NCI-H345 treated with DMSO at 0.1 percent for 48 hours (cell line): Measurements from ENCODE around the gene SP7.
A peak's percentile ranks its signal among the peaks of the same experiment; 100 is the strongest.
"Not testable (repeated sequence)": the region's sequence is repeated elsewhere in the genome, so short reads cannot be mapped to it uniquely, and the experiment has no call there.

ENCODE experiments used
- DNase-seq: peaks from one replicate; lab custom pipeline; 2025; ENCODE audit not compliant: unreplicated experiment; lab: John Stamatoyannopoulos, UW

The SP7 gene

GRCh38 chr12:53347905-53348304, 11.8 kb upstream of the SP7 start:
- DNase-seq = no peak

- no peak for DNase-seq
These were observed 10.3 kb upstream of the SP7 start for GRCh38 chr12:53346491-53346890.

GRCh38 chr12:53345486-53346188, 9.5 kb upstream of the SP7 start:
- DNase-seq = no peak

GRCh38 chr12:53344824-53345485, 8.8 kb upstream of the SP7 start:
- DNase-seq = no peak

GRCh38 chr12:53344487-53344823, 8.3 kb upstream of the SP7 start:
- no peak for DNase-seq

- DNase-seq = no peak
These were observed 7.8 kb upstream of the SP7 start for GRCh38 chr12:53343969-53344368.

GRCh38 chr12:53343449-53343848, 7.3 kb upstream of the SP7 start:
- DNase-seq = no peak

- no peak for DNase-seq
These were observed 4.2 kb upstream of the SP7 start for GRCh38 chr12:53340398-53340797.

GRCh38 chr12:53338916-53339315, 2.8 kb upstream of the SP7 start:
- DNase-seq = no peak

- no peak for DNase-seq
These were observed 1.9 kb upstream of the SP7 start for GRCh38 chr12:53338017-53338416.

GRCh38 chr12:53334822-53335221, 1.3 kb downstream of the SP7 start:
- no peak for DNase-seq

- no peak for DNase-seq
These were observed 2.3 kb downstream of the SP7 start for GRCh38 chr12:53333845-53334244.

GRCh38 chr12:53333289-53333688, 2.9 kb downstream of the SP7 start:
- no peak for DNase-seq

- no peak for DNase-seq
These were observed 3.4 kb downstream of the SP7 start for GRCh38 chr12:53332744-53333143.

- DNase-seq = not testable (repeated sequence)
These were observed 3.8 kb downstream of the SP7 start for GRCh38 chr12:53332339-53332738.

GRCh38 chr12:53330671-53331070, 5.5 kb downstream of the SP7 start:
- no peak for DNase-seq

- no peak for DNase-seq
These were observed 8.1 kb downstream of the SP7 start for GRCh38 chr12:53328043-53328435.

- no peak for DNase-seq
These were observed 8.6 kb downstream of the SP7 start for GRCh38 chr12:53327435-53328042.

GRCh38 chr12:53326460-53327185, 9.5 kb downstream of the SP7 start:
- DNase-seq = no peak

GRCh38 chr12:53325511-53326061, 10.6 kb downstream of the SP7 start:
- no peak for DNase-seq

GRCh38 chr12:53324779-53325510, 11.2 kb downstream of the SP7 start:
- DNase-seq = peak; percentile 62
